GM12875 (cell line): ENCODE data around the gene SLC4A5.

Experiments used
- H3K4me3 ChIP-seq: one replicate; pipeline ENCODE4 v1.5.1; 2011; ENCODE audit warnings: low read depth, low read length, control low read depth
- CTCF ChIP-seq: IDR thresholded peaks from 2 replicates; pipeline ENCODE4 v1.5.1; 2011; ENCODE audit warnings: low read depth, mild to moderate bottlenecking, control low read depth, inconsistent platforms, low read length, moderate library complexity, borderline replicate concordance; ENCODE audit not compliant: insufficient read depth

Gene SLC4A5

GRCh38 chr2:74301262-74301661, 42.0 kb downstream of the SLC4A5 start:
- TF ChIP-seq CTCF = no peak
- H3K4me3 ChIP-seq = no peak overlapping the region

GRCh38 chr2:74300506-74300905, 42.7 kb downstream of the SLC4A5 start:
- no peak overlapping the region for H3K4me3 ChIP-seq
- TF ChIP-seq CTCF = no peak

- H3K4me3 ChIP-seq = no peak overlapping the region
- TF ChIP-seq CTCF = no peak
These were observed 45.3 kb downstream of the SLC4A5 start for GRCh38 chr2:74297950-74298349.

GRCh38 chr2:74297391-74297790, 45.8 kb downstream of the SLC4A5 start:
- H3K4me3 ChIP-seq = no peak overlapping the region
- no peak for TF ChIP-seq CTCF

- no peak for TF ChIP-seq CTCF
- no peak overlapping the region for H3K4me3 ChIP-seq
These were observed 49.8 kb downstream of the SLC4A5 start for GRCh38 chr2:74293191-74293991.

- no peak for TF ChIP-seq CTCF
- no peak overlapping the region for H3K4me3 ChIP-seq
These were observed 50.5 kb downstream of the SLC4A5 start for GRCh38 chr2:74292751-74293150.

- H3K4me3 ChIP-seq = no peak overlapping the region
- no peak for TF ChIP-seq CTCF
These were observed 51.2 kb downstream of the SLC4A5 start for GRCh38 chr2:74291886-74292621.
